Thymus (tissue), 11 donors: ENCODE data around the gene PDGFC. TPM values are rescaled to one million over a fixed set of nuclear protein-coding genes. Genes with fewer than 3 reads are reported as not detected.

Source experiments
- DNase-seq, 9 donors: peaks; one replicate each; pipeline ENCODE4 v3.0.0-alpha.2; 2013; ENCODE audit warnings: low spot score in 9 of 9, low read depth in 6 of 9, missing footprints in 1 of 9
- H3K27ac ChIP-seq, 2 donors: one replicate each; pipeline ENCODE4 v1.5.1; 2013; ENCODE audit warnings: control low read depth in 1 of 2, low read depth in 1 of 2, low read length in 1 of 2, mild to moderate bottlenecking in 1 of 2, moderate library complexity in 1 of 2
- H3K27me3 ChIP-seq, 2 donors: one replicate each; pipeline ENCODE4 v1.5.1; 2013; ENCODE audit warnings: low read length in 1 of 2; ENCODE audit not compliant: control insufficient read depth in 2 of 2, insufficient read depth in 1 of 2
- H3K36me3 ChIP-seq, 2 donors: one replicate each; pipeline ENCODE4 v1.5.1; 2013; ENCODE audit warnings: low read length in 1 of 2, mild to moderate bottlenecking in 1 of 2, moderate library complexity in 1 of 2; ENCODE audit not compliant: control insufficient read depth in 2 of 2, insufficient read depth in 2 of 2
- H3K4me1 ChIP-seq, 2 donors: one replicate each; pipeline ENCODE4 v1.5.1; 2013; ENCODE audit warnings: low read length in 2 of 2; ENCODE audit not compliant: control insufficient read depth in 2 of 2, insufficient read depth in 2 of 2
- H3K4me3 ChIP-seq, 2 donors: one replicate each; pipeline ENCODE4 v1.5.1; 2013; ENCODE audit warnings: low read length in 2 of 2, control low read depth in 1 of 2, mild to moderate bottlenecking in 1 of 2
- H3K9me3 ChIP-seq, 2 donors: one replicate each; pipeline ENCODE4 v1.5.1; 2013; ENCODE audit warnings: low read length in 1 of 2, mild to moderate bottlenecking in 1 of 2; ENCODE audit not compliant: control insufficient read depth in 2 of 2, insufficient read depth in 1 of 2
- WGBS: extraction: QIAGEN DNeasy Blood & Tissue Kit; methylation state at CpG from one replicate; pipeline ENCODE4 v1.1.7; 2013; 5-methylcytosine and 5-hydroxymethylcytosine counted together
- polyA plus RNA-seq: library from polyadenylated mRNA; stranded (reverse); fragments of 200-250 nt; gene quantifications from one replicate; pipeline ENCODE4 v1.2.3, GENCODE V29; 2013
- total RNA-seq: library from RNA; stranded (reverse); fragments of 120-200 nt; gene quantifications from one replicate; pipeline ENCODE4 v1.2.4, GENCODE V29; 2013
- donor health status: healthy.

PDGFC gene
- total and polyA plus RNA-seq, 2 donors: 11.0 to 13.1 TPM

DNA sequence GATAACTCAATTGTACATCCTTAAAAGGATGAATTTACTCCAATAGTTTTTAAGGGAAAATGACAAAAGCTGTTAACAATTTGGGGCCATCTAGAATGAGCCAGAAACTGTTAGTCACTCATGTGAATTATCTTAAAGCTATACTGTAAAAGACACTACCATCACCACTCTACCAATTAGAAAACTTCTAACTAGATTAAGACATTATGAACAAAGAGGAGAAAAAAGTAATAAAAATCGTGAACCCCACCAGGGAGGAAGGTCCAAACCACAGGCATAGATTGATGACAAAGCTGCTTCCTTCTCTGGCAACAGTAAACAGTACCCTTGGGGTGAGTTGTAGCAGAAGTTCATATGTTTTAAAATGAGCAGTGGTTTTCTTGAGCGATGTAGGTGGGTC, 106.1 kb downstream of the PDGFC start:
- WGBS: 23% methylated on average over 2 of the region's 2 CpGs
- no peaks in the 10 kb centered on the region for H3K27me3 ChIP-seq
- no peaks in the 10 kb centered on the region for H3K36me3 ChIP-seq
- H3K4me3 ChIP-seq: no peak overlapping the region
- H3K9me3 ChIP-seq: no peaks in the 10 kb centered on the region
- H3K27ac ChIP-seq: no peak overlapping the region
- H3K4me1 ChIP-seq: no peaks in the 10 kb centered on the region
- DNase-seq: no peak

DNA sequence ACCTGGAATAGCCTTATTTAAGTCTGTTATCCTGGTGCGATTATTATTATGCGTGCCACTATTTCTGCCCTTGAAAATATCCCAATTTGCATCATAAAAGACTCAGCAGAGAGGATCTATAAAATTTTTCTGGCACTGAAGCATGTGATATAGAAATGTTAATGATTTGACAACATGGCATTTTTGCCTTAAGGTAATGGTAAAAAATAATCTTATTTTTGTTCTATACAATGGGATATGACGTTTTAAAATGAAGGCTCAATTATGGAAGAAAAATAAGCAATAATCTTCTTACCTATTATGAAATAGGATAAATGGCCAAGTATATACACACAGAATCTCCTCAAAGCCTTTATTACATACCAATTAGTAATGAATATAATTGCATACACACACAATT, 113.5 kb downstream of the PDGFC start:
- Histone ChIP-seq H3K9me3 (no peaks in the 10 kb centered on the region), H3K36me3 (no peaks in the 10 kb centered on the region), H3K27me3 (no peaks in the 10 kb centered on the region), H3K4me1 (no peaks in the 10 kb centered on the region), H3K4me3 (no peak overlapping the region), H3K27ac (no peak overlapping the region)
- 95% methylated on average over 3 of the region's 3 CpGs for WGBS
- DNase-seq: no peak

DNA sequence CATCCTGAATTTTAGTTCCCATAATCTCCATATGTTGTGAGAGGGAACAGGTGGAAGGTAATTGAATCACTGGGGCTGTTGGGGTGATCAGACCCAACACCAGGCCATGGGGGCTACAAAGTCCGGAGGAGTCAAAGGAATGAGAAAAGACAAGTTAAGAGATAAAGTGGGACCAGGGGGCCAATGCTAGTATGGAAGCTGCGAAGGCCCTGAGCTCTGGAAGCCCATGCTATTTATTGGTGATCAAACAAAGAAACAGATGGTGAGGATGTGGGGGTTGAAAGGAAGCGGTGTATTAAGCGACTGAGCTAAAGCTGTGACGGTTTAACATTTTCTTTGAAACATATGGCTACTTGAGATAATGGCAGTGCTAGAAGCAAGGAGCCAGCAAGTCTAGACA, 132.8 kb downstream of the PDGFC start:
- no peak for DNase-seq
- Histone ChIP-seq H3K27me3 (no peaks in the 10 kb centered on the region), H3K9me3 (peaks cover 0 to 7% of the 10 kb centered on the region in 2 donors), H3K4me3 (no peak overlapping the region), H3K4me1 (no peaks in the 10 kb centered on the region), H3K27ac (no peak overlapping the region), H3K36me3 (no peaks in the 10 kb centered on the region)
- 97% methylated on average over 5 of the region's 5 CpGs for WGBS

DNA sequence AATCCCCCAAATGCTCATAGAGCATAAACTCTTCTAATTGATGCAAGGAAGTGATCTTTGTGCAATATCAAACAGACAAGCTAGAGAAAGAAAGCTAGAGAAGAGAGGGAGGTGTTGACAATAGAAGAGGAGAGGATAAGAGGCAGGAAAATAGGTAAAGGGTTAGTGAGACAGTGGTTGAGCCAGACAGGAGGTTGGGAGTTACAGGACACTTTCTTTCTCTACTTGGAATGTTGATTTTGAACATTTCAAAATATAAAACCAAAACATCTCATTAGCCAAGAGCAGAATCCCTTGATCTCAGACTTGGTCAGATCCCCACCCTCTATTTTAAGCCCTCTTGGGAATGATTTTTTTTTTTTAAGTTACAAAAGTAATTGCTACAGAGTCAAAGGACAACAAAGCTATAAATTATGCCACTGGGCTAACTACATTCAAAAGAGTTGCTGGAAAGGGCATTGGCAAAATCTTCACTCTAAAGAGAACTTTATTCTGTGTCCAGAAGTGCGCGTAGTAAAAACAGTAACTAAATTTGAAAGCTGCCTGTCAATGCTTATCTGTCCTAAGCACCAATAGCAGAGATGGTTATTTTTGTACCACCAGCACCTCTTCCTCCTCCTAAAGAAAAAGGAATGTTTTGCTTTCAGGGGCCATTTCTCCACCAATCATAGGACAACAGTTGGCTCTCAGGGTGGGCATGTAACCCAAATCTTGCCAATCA, 133.8 kb downstream of the PDGFC start:
- Histone ChIP-seq H3K36me3 (no peaks in the 10 kb centered on the region), H3K27ac (no peak overlapping the region), H3K9me3 (peaks cover 0 to 7% of the 10 kb centered on the region in 2 donors), H3K4me3 (no peak overlapping the region), H3K27me3 (no peaks in the 10 kb centered on the region), H3K4me1 (no peaks in the 10 kb centered on the region)
- WGBS: 97% methylated on average over 2 of the region's 2 CpGs
- DNase-seq: no peak

DNA sequence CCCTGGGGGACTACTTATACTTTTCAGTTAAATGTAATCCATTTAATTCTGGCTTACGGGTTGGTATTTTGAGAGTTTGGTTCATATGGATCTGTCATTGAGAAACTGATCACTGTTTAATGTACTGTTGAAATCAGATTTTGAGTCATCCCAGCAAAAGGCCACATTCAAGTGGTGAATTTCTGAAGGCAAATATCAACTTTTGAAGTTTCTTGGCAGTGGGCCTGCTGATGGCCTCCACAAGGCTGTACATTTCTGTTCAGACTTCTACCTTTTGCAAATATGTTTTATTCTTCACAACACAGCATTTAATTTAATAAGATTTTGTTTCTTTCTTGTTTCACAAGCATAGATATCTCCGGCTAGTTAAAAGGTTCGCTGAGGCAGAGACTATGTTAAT, 138.7 kb downstream of the PDGFC start:
- DNase-seq: no peak
- Histone ChIP-seq H3K4me1 (no peaks in the 10 kb centered on the region), H3K9me3 (no peaks in the 10 kb centered on the region), H3K27ac (no peak overlapping the region), H3K36me3 (no peaks in the 10 kb centered on the region), H3K27me3 (no peaks in the 10 kb centered on the region), H3K4me3 (no peak overlapping the region)
- 96% methylated on average over 3 of the region's 3 CpGs for WGBS

DNA sequence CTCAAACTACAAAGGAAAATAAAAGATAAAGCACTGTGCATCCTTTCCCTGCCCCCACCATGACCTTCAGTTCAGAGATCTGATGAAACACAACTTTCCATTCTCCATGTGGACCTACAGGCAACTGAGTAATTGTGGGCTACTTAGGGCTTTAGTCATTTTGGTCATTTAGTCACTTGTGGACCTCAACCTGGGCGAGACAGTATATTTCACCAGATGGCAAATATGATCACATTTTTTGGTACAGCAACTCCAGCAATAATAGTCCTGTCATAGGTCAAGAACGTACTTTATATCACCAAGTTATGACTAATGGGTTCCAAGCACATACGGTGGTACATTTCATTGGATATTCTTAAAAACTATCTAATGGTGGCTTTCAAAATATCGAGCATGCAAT, 141.2 kb downstream of the PDGFC start:
- Histone ChIP-seq H3K9me3 (no peaks in the 10 kb centered on the region), H3K36me3 (no peaks in the 10 kb centered on the region), H3K4me3 (no peak overlapping the region), H3K4me1 (no peaks in the 10 kb centered on the region), H3K27ac (no peak overlapping the region), H3K27me3 (no peaks in the 10 kb centered on the region)
- DNase-seq: no peak
- WGBS: 97% methylated on average over 4 of the region's 4 CpGs

DNA sequence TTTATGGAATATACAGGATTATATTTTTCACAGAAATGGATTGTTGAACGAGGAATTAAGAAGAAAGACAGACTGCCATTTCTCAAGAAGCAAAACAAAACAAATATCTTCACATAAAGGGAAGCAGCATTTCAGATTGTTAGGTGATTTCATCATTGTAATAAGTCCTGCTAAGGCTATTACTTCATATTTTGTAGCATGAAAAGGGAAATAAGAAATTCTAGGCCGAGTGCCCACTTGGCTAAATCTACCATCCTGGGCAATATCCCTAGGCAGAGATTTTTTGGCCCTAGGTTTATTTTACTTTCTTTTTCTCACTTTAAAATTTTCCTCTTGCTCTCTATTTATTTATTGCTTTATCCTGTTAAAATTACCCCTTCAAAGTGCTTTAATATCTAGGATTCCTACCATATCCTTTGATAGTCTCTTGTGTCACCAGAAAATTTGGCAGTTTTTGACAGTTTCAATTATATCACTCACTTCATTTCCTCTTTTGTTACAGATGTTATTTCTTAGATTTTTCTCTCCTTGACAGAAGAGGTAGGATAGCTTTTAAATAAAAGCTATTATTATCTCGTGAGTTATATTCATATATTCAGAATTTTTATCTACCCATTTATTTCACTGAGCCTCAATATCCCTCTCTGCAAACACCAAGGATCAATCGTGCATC, 142.3 kb downstream of the PDGFC start:
- no peaks in the 10 kb centered on the region for H3K4me1 ChIP-seq
- DNase-seq: no peak
- no peaks in the 10 kb centered on the region for H3K27me3 ChIP-seq
- H3K9me3 ChIP-seq: no peaks in the 10 kb centered on the region
- H3K4me3 ChIP-seq: no peak overlapping the region
- 82% methylated on average over 4 of the region's 4 CpGs for WGBS
- no peaks in the 10 kb centered on the region for H3K36me3 ChIP-seq
- H3K27ac ChIP-seq: no peak overlapping the region

DNA sequence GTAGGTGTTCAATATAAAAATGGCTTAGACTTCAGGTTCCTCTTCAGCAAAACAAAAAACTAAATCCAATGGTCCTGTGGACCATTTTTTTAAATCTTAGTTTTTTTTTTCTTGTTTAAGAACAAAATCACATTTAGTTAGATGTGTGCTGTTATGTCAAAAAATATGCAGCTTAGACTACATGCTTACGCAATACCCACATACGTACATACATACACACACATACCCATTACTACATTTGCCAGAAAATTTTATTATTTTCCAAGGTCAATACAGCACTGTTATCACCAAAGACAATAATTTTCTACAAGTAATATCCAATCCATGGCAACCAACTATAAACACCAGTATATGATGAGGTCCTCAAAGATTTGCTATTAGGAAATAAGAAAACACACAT, 144.1 kb downstream of the PDGFC start:
- DNase-seq: no peak
- no peak overlapping the region for H3K4me3 ChIP-seq
- H3K27ac ChIP-seq: no peak overlapping the region
- 72% methylated on average over 2 of the region's 2 CpGs for WGBS
- no peaks in the 10 kb centered on the region for H3K27me3 ChIP-seq
- no peaks in the 10 kb centered on the region for H3K9me3 ChIP-seq
- no peaks in the 10 kb centered on the region for H3K4me1 ChIP-seq
- H3K36me3 ChIP-seq: no peaks in the 10 kb centered on the region

DNA sequence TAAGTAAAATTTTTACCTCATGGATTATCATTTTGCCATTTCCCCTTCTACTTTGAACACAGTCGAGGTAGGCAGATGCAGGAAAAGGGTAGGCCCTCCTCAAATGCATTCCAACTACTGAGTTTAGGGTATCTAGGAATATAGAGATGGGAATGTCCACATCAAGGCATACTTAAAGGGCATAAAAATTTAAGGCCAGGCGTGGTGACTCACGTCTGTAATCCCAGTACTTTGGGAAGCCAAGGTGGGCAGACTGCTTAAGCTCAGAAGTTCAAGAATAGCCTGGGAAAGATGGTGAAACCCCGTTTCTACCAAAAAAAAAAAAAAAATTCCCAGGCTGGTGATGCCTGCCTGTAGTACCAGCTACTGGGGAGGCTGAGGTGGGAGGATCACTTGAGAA, 146.5 kb downstream of the PDGFC start:
- H3K36me3 ChIP-seq: no peaks in the 10 kb centered on the region
- H3K27me3 ChIP-seq: no peaks in the 10 kb centered on the region
- H3K4me1 ChIP-seq: no peaks in the 10 kb centered on the region
- WGBS: 93% methylated on average over 4 of the region's 4 CpGs
- no peak overlapping the region for H3K27ac ChIP-seq
- H3K4me3 ChIP-seq: no peak overlapping the region
- DNase-seq: no peak
- no peaks in the 10 kb centered on the region for H3K9me3 ChIP-seq
